Measurements from ENCODE around the gene PRKCA.

The PRKCA gene

DNA sequence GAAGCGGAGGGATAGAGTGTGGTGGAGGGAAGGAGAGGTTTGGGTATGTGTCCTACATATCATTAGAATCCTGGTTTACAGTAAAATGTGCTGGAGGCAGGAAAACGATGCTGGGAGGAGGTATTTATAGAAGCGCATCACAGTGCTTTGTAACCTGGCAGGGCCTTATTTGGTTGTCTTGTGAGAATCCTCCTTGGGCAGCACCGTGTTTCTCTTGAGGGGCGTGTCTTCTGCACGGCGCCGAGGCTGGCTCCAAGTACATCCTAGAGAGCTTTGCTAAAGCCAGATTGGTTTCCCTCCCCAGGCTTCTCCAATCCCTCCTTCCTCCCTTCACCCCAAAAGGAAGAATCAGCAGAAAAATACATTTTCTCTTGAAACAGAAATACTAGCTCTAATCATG, 556.9 kb downstream of the PRKCA start:
- no peak for DNase-seq

DNA sequence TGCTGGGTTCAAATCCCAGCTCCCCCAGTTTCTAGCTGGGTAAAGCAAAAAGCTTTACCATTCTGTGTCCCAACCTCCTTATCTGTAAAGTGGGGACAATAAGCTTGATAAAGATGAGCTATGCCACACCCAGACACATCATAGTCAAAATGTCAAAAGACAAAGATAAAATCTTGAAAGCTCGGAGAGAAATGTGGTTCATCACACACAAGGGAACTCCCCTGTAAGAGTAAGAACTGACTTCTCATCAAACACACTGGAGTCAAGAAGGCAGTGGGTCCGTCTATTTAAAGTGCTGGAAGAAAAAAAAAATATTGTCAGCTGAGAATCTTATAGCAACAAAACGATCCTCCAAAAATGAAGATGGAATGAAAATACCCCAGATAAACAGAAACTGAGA, 557.8 kb downstream of the PRKCA start:
- DNase-seq: no peak
